Duodenal mucosa (tissue), 2 donors: ENCODE results near the gene ACSS1.

Experiments used
- H3K27ac ChIP-seq: one replicate; pipeline ENCODE4 v1.7.0; 2013; ENCODE audit warnings: low read depth, low read length
- H3K27me3 ChIP-seq, 2 donors: one replicate each; pipeline ENCODE4 v1.7.0; 2013; ENCODE audit warnings: low read length in 2 of 2, control low read depth in 1 of 2; ENCODE audit not compliant: insufficient read depth in 2 of 2, control insufficient read depth in 1 of 2
- H3K36me3 ChIP-seq, 2 donors: one replicate each; pipeline ENCODE4 v1.7.0; 2013; ENCODE audit warnings: low read length in 2 of 2, control low read depth in 1 of 2; ENCODE audit not compliant: insufficient read depth in 2 of 2, control insufficient read depth in 1 of 2
- H3K4me1 ChIP-seq, 2 donors: one replicate each; pipeline ENCODE4 v1.7.0; 2013; ENCODE audit warnings: low read length in 2 of 2, control low read depth in 1 of 2; ENCODE audit not compliant: insufficient read depth in 2 of 2, control insufficient read depth in 1 of 2
- H3K4me3 ChIP-seq, 2 donors: one replicate each; pipeline ENCODE4 v1.7.0; 2013; ENCODE audit warnings: low read length in 2 of 2, low read depth in 1 of 2
- H3K9ac ChIP-seq, 2 donors: one replicate each; pipeline ENCODE4 v1.7.0; 2013; ENCODE audit warnings: low read length in 2 of 2, low read depth in 1 of 2
- H3K9me3 ChIP-seq, 2 donors: one replicate each; pipeline ENCODE4 v1.7.0; 2013; ENCODE audit warnings: low read length in 2 of 2, control low read depth in 1 of 2; ENCODE audit not compliant: control insufficient read depth in 1 of 2

Gene ACSS1

DNA sequence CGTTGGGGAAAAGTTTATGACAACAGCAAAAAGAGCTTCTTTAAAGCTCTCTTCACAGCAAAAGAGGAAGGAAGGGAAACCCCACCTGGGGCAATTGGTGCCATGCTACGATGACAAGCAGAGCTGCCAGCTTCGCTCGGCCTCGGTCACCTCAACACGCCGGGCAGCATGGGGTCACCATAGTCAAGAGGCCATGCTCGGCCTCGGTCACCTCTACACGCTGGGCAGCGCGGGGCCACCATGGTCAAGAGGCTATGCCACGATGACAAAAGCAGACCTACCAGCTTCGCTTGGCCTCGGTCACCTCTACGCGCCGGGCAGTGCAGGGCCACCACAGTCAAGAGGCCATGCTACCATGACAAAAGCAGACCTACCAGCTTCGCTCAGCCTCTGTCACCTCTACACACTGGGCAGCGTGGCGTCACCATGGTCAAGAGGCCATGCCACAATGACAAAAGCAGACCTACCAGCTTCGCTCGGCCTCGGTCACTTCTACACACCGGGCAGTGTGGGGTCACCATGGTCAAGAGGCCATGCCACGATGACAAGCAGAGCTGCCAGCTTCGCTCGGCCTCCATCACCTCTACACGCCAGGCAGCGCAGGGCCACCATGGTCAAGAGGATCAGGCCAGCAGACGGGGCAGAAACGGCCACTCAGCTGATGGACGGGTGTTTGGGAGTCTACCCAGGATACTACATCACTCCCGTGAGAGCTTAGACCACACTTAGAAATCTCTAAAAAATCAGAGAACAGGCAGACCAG lies 77.5 kb downstream of the ACSS1 start:
- Histone ChIP-seq H3K27ac (no peak overlapping the region), H3K27me3 (no peaks in the 10 kb centered on the region), H3K9ac (no peak overlapping the region), H3K36me3 (peaks cover 16 to 66% of the 10 kb centered on the region in 2 donors), H3K4me1 (peaks cover 8 to 11% of the 10 kb centered on the region in 2 donors), H3K9me3 (peaks cover 9 to 10% of the 10 kb centered on the region in 2 donors), H3K4me3 (no peak overlapping the region)

DNA sequence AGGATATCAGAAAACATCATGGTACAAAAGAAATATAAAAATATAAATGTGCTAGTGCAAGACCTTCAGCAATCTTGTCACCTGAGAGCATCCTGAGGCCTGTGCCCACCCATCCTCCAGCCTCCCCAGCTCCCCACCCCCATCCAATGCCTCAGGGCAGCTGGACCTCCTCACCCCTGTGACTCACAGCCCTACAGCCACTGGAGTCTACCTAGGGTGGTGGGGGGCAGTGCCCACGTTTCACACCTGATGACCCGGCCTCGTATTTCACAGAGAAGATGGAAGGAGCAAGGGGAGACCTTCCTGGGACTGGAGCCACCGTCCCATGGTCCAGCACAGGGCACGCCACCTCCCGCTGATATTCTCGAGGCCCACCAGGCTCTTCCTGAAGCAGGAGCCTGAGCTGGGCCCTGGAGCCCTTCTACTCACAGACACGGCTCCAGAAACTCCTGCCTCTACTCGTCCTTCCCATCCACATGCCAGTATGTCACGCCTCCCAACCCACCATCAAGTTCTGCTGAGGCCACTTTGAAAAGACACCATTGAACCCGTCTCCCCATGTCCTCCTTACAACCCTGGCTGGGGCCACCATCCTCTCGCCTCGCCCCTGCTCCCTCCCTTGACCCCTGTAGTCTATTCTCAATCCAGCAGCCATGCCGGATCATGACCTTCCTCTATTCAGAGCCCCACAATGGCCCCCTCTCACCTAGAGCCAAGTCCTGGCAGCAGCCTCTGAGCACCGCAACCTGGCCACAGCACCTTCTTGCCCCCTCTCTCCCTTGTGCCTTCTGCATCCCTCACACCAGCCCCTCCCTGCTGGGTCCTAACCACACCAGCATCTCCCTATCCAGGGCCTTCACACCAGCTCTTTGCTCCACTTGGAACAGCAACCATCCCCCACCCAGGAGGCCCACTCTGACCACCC lies 78.6 kb downstream of the ACSS1 start:
- peaks cover 9 to 10% of the 10 kb centered on the region in 2 donors for H3K9me3 ChIP-seq
- peaks cover 0 to 3% of the 10 kb centered on the region in 2 donors for H3K4me1 ChIP-seq
- no peaks in the 10 kb centered on the region for H3K27me3 ChIP-seq
- H3K9ac ChIP-seq, result no peak overlapping the region
- H3K36me3 ChIP-seq, result peaks cover 16 to 66% of the 10 kb centered on the region in 2 donors
- no peak overlapping the region for H3K27ac ChIP-seq
- H3K4me3 ChIP-seq, result no peak overlapping the region

DNA sequence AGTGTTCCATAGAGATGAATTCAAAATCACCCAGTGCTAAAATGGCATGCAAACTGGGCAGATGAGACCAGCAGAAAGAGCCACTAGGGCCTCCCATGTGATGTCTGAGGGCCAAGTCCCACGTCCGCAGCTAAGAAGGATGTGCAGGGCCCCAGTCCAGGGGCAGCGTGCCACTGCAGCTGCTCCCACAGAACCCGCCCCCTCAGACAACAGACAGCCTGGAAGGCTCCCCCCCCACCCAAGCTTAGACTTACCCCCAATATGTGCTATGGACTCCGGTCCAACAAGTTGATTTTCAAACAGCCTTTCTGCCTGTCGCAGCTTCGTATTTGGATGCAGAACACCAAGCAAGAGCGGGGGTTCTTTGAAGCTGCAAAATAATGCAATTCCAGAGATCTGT lies 79.4 kb downstream of the ACSS1 start:
- Histone ChIP-seq H3K27ac (no peak overlapping the region), H3K4me1 (peaks cover 0 to 3% of the 10 kb centered on the region in 2 donors), H3K27me3 (no peaks in the 10 kb centered on the region), H3K4me3 (no peak overlapping the region), H3K9me3 (peaks cover 9 to 10% of the 10 kb centered on the region in 2 donors), H3K9ac (no peak overlapping the region), H3K36me3 (peaks cover 16 to 62% of the 10 kb centered on the region in 2 donors)

DNA sequence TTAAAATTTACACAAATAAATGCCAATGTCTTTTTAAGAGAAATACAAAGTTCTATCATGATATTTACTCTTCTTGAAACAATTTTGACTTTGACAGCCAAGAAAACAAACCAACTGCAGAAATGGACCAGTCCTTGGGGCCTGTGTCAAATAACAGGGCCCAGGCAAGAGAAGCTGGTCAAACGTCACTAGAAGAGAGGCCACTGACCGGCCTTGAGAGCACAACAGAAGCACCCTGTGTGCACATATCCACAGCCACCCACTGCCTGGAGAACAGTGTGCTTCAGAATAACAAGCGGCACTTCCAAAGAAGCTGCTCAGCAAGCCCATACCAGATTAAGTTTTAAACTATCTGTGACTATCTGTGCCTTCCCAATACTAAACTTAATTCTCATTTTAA lies 80.1 kb downstream of the ACSS1 start:
- Histone ChIP-seq H3K4me1 (peaks cover 0 to 3% of the 10 kb centered on the region in 2 donors), H3K27me3 (no peaks in the 10 kb centered on the region), H3K9ac (no peak overlapping the region), H3K9me3 (peaks cover 9 to 10% of the 10 kb centered on the region in 2 donors), H3K36me3 (peaks cover 11 to 64% of the 10 kb centered on the region in 2 donors), H3K27ac (no peak overlapping the region), H3K4me3 (no peak overlapping the region)

DNA sequence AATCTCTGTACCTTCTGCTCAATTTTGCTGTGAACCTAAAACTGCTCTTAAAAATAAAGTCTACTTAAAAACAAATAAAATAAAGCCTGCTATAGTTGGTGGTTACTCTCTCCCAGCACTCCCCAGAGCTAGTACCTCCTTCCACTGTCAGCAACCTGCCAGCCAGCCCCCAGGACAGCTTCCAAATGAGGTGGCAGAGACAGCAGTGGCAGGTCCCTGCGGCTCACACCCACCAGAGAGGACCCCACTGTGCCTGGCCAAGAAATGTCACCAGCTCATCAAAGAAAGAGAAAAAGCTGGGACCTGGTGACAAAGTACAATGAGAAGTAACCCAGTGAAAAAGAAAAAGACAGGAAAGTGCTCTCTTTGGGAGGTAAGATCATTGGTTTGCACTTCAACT lies 80.6 kb downstream of the ACSS1 start:
- Histone ChIP-seq H3K4me3 (no peak overlapping the region), H3K4me1 (peaks cover 0 to 3% of the 10 kb centered on the region in 2 donors), H3K36me3 (peaks cover 15 to 64% of the 10 kb centered on the region in 2 donors), H3K27ac (no peak overlapping the region), H3K27me3 (no peaks in the 10 kb centered on the region), H3K9ac (no peak overlapping the region), H3K9me3 (peaks cover 9 to 10% of the 10 kb centered on the region in 2 donors)

GRCh38 chr20:24972341-24972740 lies 85.6 kb downstream of the ACSS1 start:
- Histone ChIP-seq H3K36me3 (peaks cover 24 to 66% of the 10 kb centered on the region in 2 donors), H3K4me1 (peaks cover 4 to 6% of the 10 kb centered on the region in 2 donors), H3K4me3 (no peak overlapping the region), H3K27ac (no peak overlapping the region), H3K9ac (no peak overlapping the region), H3K9me3 (peaks cover 0 to 2% of the 10 kb centered on the region in 2 donors), H3K27me3 (no peaks in the 10 kb centered on the region)

GRCh38 chr20:24971376-24972101 lies 86.4 kb downstream of the ACSS1 start:
- H3K4me1 ChIP-seq, result peaks cover 4 to 6% of the 10 kb centered on the region in 2 donors
- no peaks in the 10 kb centered on the region for H3K27me3 ChIP-seq
- H3K27ac ChIP-seq, result no peak overlapping the region
- peaks cover 0 to 2% of the 10 kb centered on the region in 2 donors for H3K9me3 ChIP-seq
- H3K36me3 ChIP-seq, result peaks cover 26 to 61% of the 10 kb centered on the region in 2 donors
- H3K9ac ChIP-seq, result no peak overlapping the region
- H3K4me3 ChIP-seq, result no peak overlapping the region

- H3K27me3 ChIP-seq, result no peaks in the 10 kb centered on the region
- peaks cover 4 to 6% of the 10 kb centered on the region in 2 donors for H3K4me1 ChIP-seq
- no peaks in the 10 kb centered on the region for H3K9me3 ChIP-seq
- H3K4me3 ChIP-seq, result no peak overlapping the region
- peaks cover 34 to 62% of the 10 kb centered on the region in 2 donors for H3K36me3 ChIP-seq
- no peak overlapping the region for H3K9ac ChIP-seq
- no peak overlapping the region for H3K27ac ChIP-seq
Measured at GRCh38 chr20:24970754-24971153, 87.2 kb downstream of the ACSS1 start.

DNA sequence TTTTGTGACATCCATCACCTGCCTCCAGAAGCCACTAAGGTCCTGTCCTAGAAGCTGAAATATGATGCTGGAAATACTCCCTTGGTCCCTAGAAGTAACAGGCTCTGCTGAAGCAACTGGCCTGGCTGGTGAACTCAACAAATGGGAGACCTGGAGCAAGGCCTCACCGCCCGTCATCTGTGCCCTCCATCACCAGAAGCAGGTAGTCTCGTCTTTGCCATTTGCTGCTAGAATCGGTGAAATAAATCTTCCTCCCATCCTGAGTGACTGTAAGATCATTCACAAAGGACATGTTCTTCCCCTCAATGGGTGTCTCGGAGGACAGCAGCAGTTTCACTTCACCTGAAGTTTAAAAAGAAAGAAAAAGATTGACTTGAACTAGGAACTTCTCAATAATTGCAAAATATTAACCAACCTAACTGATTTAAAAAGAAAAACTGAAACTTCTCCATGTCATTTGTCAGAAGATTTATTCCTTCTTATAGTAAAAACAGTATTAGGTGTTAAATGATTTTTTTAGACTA lies 87.8 kb downstream of the ACSS1 start:
- no peak overlapping the region for H3K27ac ChIP-seq

More for the DNA sequence above, 87.8 kb downstream of the ACSS1 start:
- Histone ChIP-seq H3K9me3 (no peaks in the 10 kb centered on the region), H3K4me3 (no peak overlapping the region), H3K9ac (no peak overlapping the region), H3K36me3 (peaks cover 37 to 69% of the 10 kb centered on the region in 2 donors), H3K27me3 (no peaks in the 10 kb centered on the region), H3K4me1 (peaks cover 4 to 6% of the 10 kb centered on the region in 2 donors)
